Endothelial cell (in vitro differentiated cells): ENCODE data around the gene FXN. TPM values are rescaled to one million over a fixed set of nuclear protein-coding genes. Genes with fewer than 3 reads are reported as not detected.

Experiments
- DNase-seq: peaks from one replicate; pipeline ENCODE4 v3.0.0; 2021; ENCODE audit warnings: low spot score
- H3K27ac Mint-ChIP-seq: one replicate; pipeline ENCODE4 v1.8.0; 2021; ENCODE audit warnings: mixed read lengths, inconsistent platforms; ENCODE audit not compliant: unreplicated experiment
- H3K27me3 Mint-ChIP-seq: one replicate; pipeline ENCODE4 v1.8.0; 2021; ENCODE audit warnings: mild to moderate bottlenecking, moderate library complexity, mixed read lengths, inconsistent platforms; ENCODE audit not compliant: unreplicated experiment
- H3K36me3 Mint-ChIP-seq: one replicate; pipeline ENCODE4 v1.8.0; 2021; ENCODE audit warnings: mild to moderate bottlenecking, low read depth, mixed read lengths, inconsistent platforms; ENCODE audit not compliant: unreplicated experiment
- H3K4me1 Mint-ChIP-seq: one replicate; pipeline ENCODE4 v1.8.0; 2021; ENCODE audit warnings: mild to moderate bottlenecking, mixed read lengths, inconsistent platforms; ENCODE audit not compliant: unreplicated experiment
- H3K4me3 Mint-ChIP-seq: one replicate; pipeline ENCODE4 v1.8.0; 2021; ENCODE audit warnings: mild to moderate bottlenecking, mixed read lengths, inconsistent platforms; ENCODE audit not compliant: unreplicated experiment
- H3K9me3 Mint-ChIP-seq: one replicate; pipeline ENCODE4 v1.8.0; 2021; ENCODE audit warnings: mixed read lengths, inconsistent platforms; ENCODE audit not compliant: unreplicated experiment
- total RNA-seq: library from RNA; stranded (reverse); fragmentation: NEBNext Ultra II Directional; extraction: Animal tissue kit (Norgen Biotek cat#: 25700); gene quantifications from one replicate; pipeline ENCODE4 v1.2.1, GENCODE V29; 2021; ENCODE audit not compliant: unreplicated experiment
- TF ChIP-seq, protein P1 (sequence below): fragments of 200-600 bp; sonication (generic); IDR thresholded peaks from one replicate; pipeline ENCODE4 v1.5.0; 2021; ENCODE audit warnings: antibody characterized with exemption; ENCODE audit not compliant: unreplicated experiment

FXN gene
- total RNA-seq, 1 donor from 2014 or later = 14.4 TPM

DNA sequence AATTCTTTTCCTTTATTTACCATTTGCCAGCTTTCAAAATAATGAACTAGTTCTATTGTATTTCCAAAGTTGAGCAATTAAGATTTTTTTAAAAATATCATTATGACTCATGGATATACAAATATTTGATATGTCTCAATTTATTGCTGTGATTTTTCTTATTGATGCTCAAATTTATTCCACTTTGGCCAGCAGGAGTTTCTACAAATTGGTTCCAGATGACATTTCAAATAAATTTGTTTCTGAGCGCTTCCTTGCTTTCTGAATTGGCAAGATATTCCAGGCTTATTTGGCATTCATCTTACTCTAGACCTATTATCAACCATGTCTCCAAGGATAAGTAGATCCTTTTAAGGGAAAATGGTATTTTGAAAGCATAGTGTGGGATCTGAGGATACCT, 80.1 kb downstream of the FXN start:
- Mint-ChIP-seq H3K4me1 (peaks cover 19% of the 10 kb centered on the region), H3K9me3 (no peaks in the 10 kb centered on the region), H3K36me3 (no peaks in the 10 kb centered on the region), H3K27ac (no peak overlapping the region), H3K27me3 (peaks cover 2% of the 10 kb centered on the region), H3K4me3 (no peak overlapping the region)
- DNase-seq = no peak
- TF ChIP-seq, protein P1, sequence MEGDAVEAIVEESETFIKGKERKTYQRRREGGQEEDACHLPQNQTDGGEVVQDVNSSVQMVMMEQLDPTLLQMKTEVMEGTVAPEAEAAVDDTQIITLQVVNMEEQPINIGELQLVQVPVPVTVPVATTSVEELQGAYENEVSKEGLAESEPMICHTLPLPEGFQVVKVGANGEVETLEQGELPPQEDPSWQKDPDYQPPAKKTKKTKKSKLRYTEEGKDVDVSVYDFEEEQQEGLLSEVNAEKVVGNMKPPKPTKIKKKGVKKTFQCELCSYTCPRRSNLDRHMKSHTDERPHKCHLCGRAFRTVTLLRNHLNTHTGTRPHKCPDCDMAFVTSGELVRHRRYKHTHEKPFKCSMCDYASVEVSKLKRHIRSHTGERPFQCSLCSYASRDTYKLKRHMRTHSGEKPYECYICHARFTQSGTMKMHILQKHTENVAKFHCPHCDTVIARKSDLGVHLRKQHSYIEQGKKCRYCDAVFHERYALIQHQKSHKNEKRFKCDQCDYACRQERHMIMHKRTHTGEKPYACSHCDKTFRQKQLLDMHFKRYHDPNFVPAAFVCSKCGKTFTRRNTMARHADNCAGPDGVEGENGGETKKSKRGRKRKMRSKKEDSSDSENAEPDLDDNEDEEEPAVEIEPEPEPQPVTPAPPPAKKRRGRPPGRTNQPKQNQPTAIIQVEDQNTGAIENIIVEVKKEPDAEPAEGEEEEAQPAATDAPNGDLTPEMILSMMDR = no peak

DNA sequence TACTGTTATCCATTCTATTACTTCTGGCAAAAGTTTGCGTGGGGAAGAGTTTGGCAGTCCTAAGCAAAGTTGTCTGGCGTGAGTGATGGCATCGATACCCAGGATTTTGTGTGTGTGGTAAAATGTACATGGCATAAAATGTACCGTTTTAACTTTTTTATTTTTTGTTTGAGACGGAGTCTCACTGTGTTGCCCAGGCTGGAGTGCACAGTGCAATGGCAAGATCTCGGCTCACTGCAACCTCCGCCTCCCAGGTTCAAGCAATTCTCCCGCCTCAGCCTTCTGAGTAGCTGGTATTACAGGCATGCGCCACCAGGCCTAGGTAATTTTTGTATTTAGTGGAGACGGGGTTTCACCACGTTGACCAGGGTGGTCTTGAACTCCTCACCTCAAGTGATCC, 83.1 kb downstream of the FXN start:
- TF ChIP-seq, protein P1 = no peak
- DNase-seq = no peak
- no peak overlapping the region for H3K4me3 Mint-ChIP-seq
- H3K36me3 Mint-ChIP-seq = no peaks in the 10 kb centered on the region
- H3K9me3 Mint-ChIP-seq = no peaks in the 10 kb centered on the region
- peaks cover 2% of the 10 kb centered on the region for H3K27me3 Mint-ChIP-seq
- peaks cover 24% of the 10 kb centered on the region for H3K4me1 Mint-ChIP-seq
- no peak overlapping the region for H3K27ac Mint-ChIP-seq

DNA sequence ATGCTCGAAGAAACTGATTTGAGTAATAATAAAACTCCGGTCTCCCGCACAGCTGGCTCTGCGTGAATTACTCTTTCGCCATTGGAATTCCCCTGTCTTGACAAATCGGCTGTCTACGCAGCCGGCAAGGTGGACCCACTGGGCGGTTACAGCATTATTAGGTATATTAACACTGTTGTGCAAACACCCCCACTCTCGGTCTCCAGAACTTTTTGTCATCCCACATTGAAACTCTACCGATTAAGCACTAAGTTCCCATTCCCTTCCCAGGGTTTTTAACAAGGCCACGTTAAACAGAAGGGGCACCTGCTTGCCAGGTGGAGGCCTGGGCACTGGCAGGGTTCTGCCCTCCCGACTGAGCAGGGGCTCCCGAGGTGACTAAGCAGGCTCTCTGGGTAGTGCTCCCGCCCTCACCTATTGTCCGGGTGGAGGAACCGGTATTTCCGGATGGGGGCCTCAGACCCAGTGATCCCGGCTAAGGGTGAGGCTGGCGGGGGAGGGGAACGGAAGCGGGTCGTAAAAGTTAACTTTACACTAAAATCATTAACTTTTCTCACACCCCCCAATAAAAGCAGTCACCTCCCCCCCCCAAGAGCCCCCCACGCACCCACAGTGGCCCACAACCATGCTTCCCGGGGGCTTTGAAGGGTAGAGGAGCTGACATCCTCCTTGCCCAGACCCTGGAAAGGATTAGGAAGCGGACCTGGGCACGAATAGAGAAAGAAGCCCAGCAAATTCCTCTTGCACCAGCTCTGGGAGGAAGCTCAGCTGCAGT, 85.0 kb downstream of the FXN start:
- H3K4me1 Mint-ChIP-seq = peaks cover 19% of the 10 kb centered on the region
- H3K27me3 Mint-ChIP-seq = peaks cover 2% of the 10 kb centered on the region
- TF ChIP-seq, protein P1 = no peak
- peak; percentile 59 for DNase-seq
- no peaks in the 10 kb centered on the region for H3K9me3 Mint-ChIP-seq
- H3K36me3 Mint-ChIP-seq = no peaks in the 10 kb centered on the region
- H3K27ac Mint-ChIP-seq = peak overlapping the region; percentile 96
- H3K4me3 Mint-ChIP-seq = peak overlapping the region; percentile 90

DNA sequence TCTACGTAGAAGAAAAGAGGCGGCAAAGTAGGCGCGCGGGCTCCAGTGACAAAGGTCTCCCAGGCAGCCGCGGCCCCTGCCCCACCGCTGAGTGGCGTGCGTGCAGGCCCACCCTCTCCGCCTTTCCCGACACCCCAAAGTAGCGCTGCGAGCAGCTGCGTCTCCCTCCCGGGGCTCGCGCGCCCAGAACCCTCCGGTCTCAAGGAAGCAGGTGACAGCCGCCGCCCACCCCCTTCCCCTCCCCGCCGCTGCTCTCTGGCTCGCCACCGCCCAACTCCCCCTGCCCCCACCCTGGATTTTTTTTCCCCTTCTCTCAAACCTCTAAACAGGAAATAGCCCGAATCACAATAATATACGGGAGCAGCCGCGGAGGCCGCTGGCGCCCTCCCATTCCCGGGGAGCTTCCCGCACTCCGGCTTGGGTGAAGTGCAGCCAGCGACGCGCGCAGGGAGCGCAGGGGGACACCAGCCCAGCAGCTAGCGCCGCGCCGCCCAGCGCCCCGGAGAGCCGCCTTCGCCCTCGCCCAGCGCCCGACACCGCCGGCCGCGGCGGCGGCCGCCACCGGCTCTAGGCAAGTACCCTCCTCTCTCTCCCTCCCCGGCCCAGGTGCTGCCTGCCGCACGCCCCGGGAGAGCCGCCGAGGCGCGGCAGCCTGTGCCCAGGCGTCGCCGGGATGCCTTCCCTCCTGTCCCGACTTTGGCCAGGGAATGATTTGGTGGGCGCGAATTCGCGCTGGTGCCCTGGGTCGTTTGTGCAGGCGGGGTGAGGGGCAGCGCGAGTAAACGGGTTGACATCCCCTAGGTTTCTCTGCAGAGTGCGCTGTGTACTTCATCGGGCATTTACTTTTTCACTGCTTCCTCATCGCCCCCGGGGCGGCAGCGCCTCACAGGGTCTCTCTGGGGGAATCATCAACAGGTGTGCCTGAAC, 85.9 kb downstream of the FXN start:
- Mint-ChIP-seq H3K27ac (peak overlapping the region; percentile 96), H3K9me3 (no peaks in the 10 kb centered on the region), H3K36me3 (no peaks in the 10 kb centered on the region), H3K27me3 (peaks cover 2% of the 10 kb centered on the region), H3K4me3 (peak overlapping the region; percentile 95), H3K4me1 (peaks cover 19% of the 10 kb centered on the region)
- peak; percentile 67 for DNase-seq
- TF ChIP-seq, protein P1 = no peak
